Measurements from ENCODE around the gene UST. TPM values are rescaled to one million over a fixed set of nuclear protein-coding genes. Genes with fewer than 3 reads are reported as not detected.

UST gene
- total and polyA plus RNA-seq, 2 of the 8 experiments (the other 6 are each of a cell fraction or from before 2014, with no cell fraction given) = 13.5 to 34.5 TPM

GRCh38 chr6:148959501-148959900 is 212.7 kb downstream of the UST start:
- Histone ChIP-seq H4K91ac (replicated peaks; ENCODE audit: insufficient read length, low read length) (no peak overlapping the region), H3K4me3 (ENCODE audit: extremely low read depth in 1 of 4, insufficient read depth in 2 of 4, low read depth in 3 of 4, low read length in 4 of 4) (no peak overlapping the region), H3K4ac (replicated peaks; ENCODE audit: insufficient read length, low read depth, low read length) (no peak overlapping the region), H3K18ac (ENCODE audit: extremely low read depth, low read length) (no peak overlapping the region), H2BK5ac (ENCODE audit: low read depth, low read length) (no peak overlapping the region), H3K23ac (ENCODE audit: insufficient read length) (no peak overlapping the region), H3K23me2 (ENCODE audit: low read depth, low read length) (no peaks in the 10 kb centered on the region), H3K27ac (ENCODE audit: low read depth, low read length) (no peak overlapping the region), H3K56ac (replicated peaks; ENCODE audit: insufficient read length, low read depth, low read length) (no peak overlapping the region), H4K5ac (ENCODE audit: insufficient read length, low read depth, low read length) (no peak overlapping the region), H3K27me3 (replicated peaks in 1 of 4; ENCODE audit: control insufficient read depth in 3 of 4, extremely low read depth in 1 of 4, insufficient read depth in 3 of 4, low read length in 3 of 4) (no peaks in the 10 kb centered on the region), H4K20me1 (replicated peaks in 1 of 2; ENCODE audit: control insufficient read depth in 1 of 2, insufficient read depth in 2 of 2, low read length in 2 of 2) (no peaks in the 10 kb centered on the region), H3K36me3 (ENCODE audit: control insufficient read depth in 2 of 4, insufficient read depth in 4 of 4, low read length in 3 of 4) (peaks cover 2 to 23% (median 10%) of the 10 kb centered on the region in 4 experiments; a peak in 6 of 8 replicates), H2BK15ac (ENCODE audit: low read length) (no peak overlapping the region), H3K79me1 (ENCODE audit: low read depth, low read length) (peaks cover 2% of the 10 kb centered on the region; the same call in 1 of the 2 replicates), H2BK120ac (replicated peaks; ENCODE audit: low read depth, low read length) (no peak overlapping the region), H2BK20ac (ENCODE audit: low read length) (0 out of 2 replicates have a peak overlapping the region, but pooled peaks have one; percentile 44), H3K9me3 (ENCODE audit: insufficient read depth in 2 of 2, low read depth in 1 of 2, low read length in 1 of 2) (peaks cover 0 to 3% of the 10 kb centered on the region in 2 experiments; a peak in 2 of 4 replicates), H3K79me2 (ENCODE audit: control insufficient read depth in 1 of 2, insufficient read depth in 2 of 2, low read length in 2 of 2) (peaks cover 0 to 6% of the 10 kb centered on the region in 2 experiments; a peak in 1 of 4 replicates), H3K4me1 (replicated peaks in 1 of 4; ENCODE audit: control insufficient read depth in 3 of 4, insufficient read depth in 4 of 4, low read length in 3 of 4) (peaks cover 0 to 11% (median 4%) of the 10 kb centered on the region in 4 experiments; a peak in 6 of 7 replicates), H2AK5ac (ENCODE audit: low read depth, low read length) (no peak overlapping the region), H4K8ac (ENCODE audit: extremely low read depth, insufficient read depth, low read length) (no peak overlapping the region), H2BK12ac (ENCODE audit: low read depth, low read length) (no peak overlapping the region), H3K4me2 (ENCODE audit: insufficient read depth in 1 of 2, low read depth in 2 of 2, low read length in 2 of 2) (no peak overlapping the region), H2AFZ (ENCODE audit: low read length) (no peak overlapping the region), H3K9ac (replicated peaks in 1 of 4; ENCODE audit: extremely low read depth in 1 of 4, low read depth in 3 of 4, low read length in 3 of 4) (no peak overlapping the region), H3K14ac (ENCODE audit: insufficient read length) (no peak overlapping the region)
- DNase-seq (ENCODE audit: low read depth in 1 of 2, low spot score in 2 of 2) (no peak), FAIRE-seq (no peak)
- POLR2A ChIA-PET (ENCODE audit: partially characterized antibody) = no interaction called here
- CTCF ChIA-PET (ENCODE audit: partially characterized antibody) = interaction anchor here (0.6 to 1.5 kb wide), 3 partner anchors 13 to 183 kb away, joined by 3 to 4 read pairs (median 4); no protein-coding TSS in a partner anchor
- TF ChIP-seq KDM4A (IDR thresholded peaks at IDR 0.05; ENCODE audit: low read depth, low read length, severe bottlenecking) (no peak), HDAC6 (IDR thresholded peaks at IDR 0.05; ENCODE audit: low read depth, low read length) (no peak), SIN3A (conservative IDR thresholded peaks at IDR 0.05 in 1 of 2, IDR thresholded peaks at IDR 0.05 in 1 of 2; ENCODE audit: low read depth in 1 of 2, low read length in 2 of 2) (no peak), JUN (IDR thresholded peaks at IDR 0.05; ENCODE audit: low read depth, low read length) (no peak), MAX (IDR thresholded peaks at IDR 0.05) (no peak), SUZ12 (IDR thresholded peaks at IDR 0.05; ENCODE audit: low read length) (no peak), POLR2AphosphoS5 (IDR thresholded peaks at IDR 0.05; ENCODE audit: low read depth, low read length) (no peak), TBP (IDR thresholded peaks at IDR 0.05; ENCODE audit: low read depth, low read length) (no peak), SP4 (IDR thresholded peaks at IDR 0.05; ENCODE audit: low read length) (no peak), RAD21 (IDR thresholded peaks at IDR 0.05 in 1 of 2, conservative IDR thresholded peaks at IDR 0.05 in 1 of 2; ENCODE audit: low read depth in 2 of 2, low read length in 2 of 2) (no peak)
- WGBS, 2 experiments (ENCODE audit: extremely low coverage in 1 of 2, insufficient coverage in 1 of 2, insufficient read length in 1 of 2, insufficient replicate concordance in 2 of 2, low coverage in 1 of 2, low lambda C conversion rate in 2 of 2, missing lambda C conversion rate in 1 of 2) = 90% methylated on average over 4 of the region's 4 CpGs; no CpG with 5 or more reads in 1 of the 2 experiments

All from H1 (cell line).